ENCODE data around the gene ZNF616.

DNA sequence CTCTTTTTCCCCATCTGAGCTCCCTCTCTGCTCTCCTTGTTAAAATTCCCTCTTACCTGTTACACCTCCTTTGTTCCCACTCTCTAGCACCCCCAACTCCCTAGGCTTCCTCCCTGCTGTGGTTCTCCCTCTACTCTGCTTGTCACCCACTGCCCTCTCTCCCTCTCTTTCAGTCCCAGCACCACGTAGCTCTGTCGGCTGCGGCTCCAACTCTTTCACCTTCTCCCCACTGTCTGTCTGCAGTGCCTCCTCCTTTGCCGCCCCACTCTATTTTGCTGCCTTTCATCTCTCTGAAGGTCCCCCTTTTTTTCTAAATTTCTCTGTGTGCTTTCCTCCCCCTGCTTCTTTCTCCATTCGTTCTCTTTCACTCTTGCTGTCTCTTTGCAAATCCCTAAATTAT lies 30.6 kb upstream of the ZNF616 start:
- TF ChIP-seq, protein P1, sequence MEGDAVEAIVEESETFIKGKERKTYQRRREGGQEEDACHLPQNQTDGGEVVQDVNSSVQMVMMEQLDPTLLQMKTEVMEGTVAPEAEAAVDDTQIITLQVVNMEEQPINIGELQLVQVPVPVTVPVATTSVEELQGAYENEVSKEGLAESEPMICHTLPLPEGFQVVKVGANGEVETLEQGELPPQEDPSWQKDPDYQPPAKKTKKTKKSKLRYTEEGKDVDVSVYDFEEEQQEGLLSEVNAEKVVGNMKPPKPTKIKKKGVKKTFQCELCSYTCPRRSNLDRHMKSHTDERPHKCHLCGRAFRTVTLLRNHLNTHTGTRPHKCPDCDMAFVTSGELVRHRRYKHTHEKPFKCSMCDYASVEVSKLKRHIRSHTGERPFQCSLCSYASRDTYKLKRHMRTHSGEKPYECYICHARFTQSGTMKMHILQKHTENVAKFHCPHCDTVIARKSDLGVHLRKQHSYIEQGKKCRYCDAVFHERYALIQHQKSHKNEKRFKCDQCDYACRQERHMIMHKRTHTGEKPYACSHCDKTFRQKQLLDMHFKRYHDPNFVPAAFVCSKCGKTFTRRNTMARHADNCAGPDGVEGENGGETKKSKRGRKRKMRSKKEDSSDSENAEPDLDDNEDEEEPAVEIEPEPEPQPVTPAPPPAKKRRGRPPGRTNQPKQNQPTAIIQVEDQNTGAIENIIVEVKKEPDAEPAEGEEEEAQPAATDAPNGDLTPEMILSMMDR (conservative IDR thresholded peaks at IDR 0.05 in 1 of 2, IDR thresholded peaks at IDR 0.05 in 1 of 2; ENCODE audit: low read depth in 1 of 2, low read length in 2 of 2) = no peak
- no peak for TF ChIP-seq EZH2 (IDR thresholded peaks at IDR 0.05; ENCODE audit: low read length, missing control alignments)

All from fibroblast of lung (primary cell).